22Rv1 (cell line): ENCODE data around the gene RBM19.

Experiments used
- ZFX ChIP-seq: fragments of 450-650 bp; IDR thresholded peaks from 2 replicates; pipeline ENCODE4 v1.6.1; 2017; ENCODE audit warnings: antibody characterized with exemption, borderline replicate concordance
- TF ChIP-seq, protein P1 (sequence below): fragments of 450-650 bp; IDR thresholded peaks from 2 replicates; pipeline ENCODE4 v1.5.1; 2017; ENCODE audit warnings: mild to moderate bottlenecking

DNA sequence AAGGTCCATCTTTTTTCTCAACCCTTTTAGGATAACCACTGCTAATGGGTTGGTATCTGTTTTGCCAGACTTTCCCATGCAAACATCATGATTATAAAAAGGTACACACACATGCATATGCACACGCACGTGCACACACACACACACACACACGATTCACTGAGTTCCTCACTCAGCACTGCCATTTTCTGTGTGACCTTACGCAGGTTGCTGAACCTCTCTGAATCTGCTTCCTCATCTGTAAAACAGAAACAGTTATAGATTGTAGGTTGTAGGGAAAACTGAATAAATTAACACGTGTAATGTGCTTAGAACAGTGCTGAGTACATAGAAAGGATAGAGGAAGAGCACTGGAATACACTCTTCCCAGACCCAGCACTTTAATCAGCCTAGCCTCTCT is 182.3 kb downstream of the RBM19 start:
- TF ChIP-seq, protein P1, sequence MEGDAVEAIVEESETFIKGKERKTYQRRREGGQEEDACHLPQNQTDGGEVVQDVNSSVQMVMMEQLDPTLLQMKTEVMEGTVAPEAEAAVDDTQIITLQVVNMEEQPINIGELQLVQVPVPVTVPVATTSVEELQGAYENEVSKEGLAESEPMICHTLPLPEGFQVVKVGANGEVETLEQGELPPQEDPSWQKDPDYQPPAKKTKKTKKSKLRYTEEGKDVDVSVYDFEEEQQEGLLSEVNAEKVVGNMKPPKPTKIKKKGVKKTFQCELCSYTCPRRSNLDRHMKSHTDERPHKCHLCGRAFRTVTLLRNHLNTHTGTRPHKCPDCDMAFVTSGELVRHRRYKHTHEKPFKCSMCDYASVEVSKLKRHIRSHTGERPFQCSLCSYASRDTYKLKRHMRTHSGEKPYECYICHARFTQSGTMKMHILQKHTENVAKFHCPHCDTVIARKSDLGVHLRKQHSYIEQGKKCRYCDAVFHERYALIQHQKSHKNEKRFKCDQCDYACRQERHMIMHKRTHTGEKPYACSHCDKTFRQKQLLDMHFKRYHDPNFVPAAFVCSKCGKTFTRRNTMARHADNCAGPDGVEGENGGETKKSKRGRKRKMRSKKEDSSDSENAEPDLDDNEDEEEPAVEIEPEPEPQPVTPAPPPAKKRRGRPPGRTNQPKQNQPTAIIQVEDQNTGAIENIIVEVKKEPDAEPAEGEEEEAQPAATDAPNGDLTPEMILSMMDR, result no peak
- no peak for TF ChIP-seq ZFX
